Measurements from ENCODE around the gene CIC.
"Not testable (repeated sequence)": the region's sequence is repeated elsewhere in the genome, so short reads cannot be mapped to it uniquely, and the experiment has no call there.

The CIC gene

DNA sequence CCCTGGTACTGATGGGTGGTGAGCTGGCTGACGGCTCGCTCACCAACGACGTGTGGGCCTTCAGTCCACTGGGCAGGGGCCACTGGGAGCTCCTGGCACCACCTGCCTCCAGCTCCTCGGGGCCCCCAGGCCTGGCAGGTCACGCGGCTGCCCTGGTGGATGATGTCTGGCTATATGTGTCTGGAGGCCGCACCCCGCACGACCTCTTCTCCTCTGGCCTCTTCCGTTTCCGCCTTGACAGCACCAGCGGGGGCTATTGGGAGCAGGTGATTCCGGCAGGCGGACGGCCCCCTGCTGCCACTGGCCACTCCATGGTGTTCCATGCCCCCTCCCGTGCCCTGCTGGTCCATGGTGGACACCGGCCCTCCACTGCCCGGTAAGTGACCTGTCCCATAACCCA, 66.9 kb downstream of the CIC start:
- in situ Hi-C loops (cut with HindIII; ENCODE audit: low sequenced_read_pairs): no loop called here

DNA sequence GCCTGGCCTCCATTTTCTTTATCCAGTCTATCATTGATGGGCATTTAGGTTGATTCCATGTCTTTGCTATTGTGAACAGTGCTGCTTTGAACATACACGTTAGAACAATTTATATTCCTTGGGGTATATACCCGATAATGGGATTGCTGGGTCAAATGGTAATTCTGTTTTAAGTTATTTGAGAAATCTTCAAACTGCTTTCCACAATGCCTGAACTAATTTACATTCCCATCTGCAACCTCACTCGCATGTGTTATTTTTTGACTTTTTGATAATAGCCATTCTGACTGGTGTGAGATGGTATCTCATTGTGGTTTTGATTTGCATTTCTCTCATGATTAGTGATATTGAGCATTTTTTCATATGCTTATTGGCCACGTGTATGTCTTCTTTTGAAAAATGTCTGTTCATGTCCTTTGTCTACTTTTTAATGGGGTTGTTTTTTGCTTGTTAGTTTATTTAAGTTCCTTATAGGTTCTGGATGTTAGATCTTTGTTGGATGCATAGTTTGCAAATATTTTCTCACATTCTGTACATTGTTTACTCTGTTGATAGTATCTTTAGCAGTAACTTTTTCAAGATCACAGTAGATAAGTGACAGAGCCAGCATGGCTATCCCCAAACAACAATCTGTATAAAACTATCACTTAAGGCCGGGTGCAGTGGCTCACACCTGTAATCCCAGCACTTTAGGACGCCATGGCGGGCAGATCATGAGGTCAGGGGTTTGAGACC, 70.2 kb downstream of the CIC start:
- DNase-seq (ENCODE audit: low read depth, low spot score); H3K4me3 ChIP-seq (ENCODE audit: low read depth, low read length); in situ Hi-C loops (cut with HindIII; ENCODE audit: low sequenced_read_pairs): not testable (repeated sequence)

More for the DNA sequence above, 66.9 kb downstream of the CIC start:
- no peak overlapping the region for H3K4me3 ChIP-seq (ENCODE audit: low read depth, low read length)
- no peak for DNase-seq (ENCODE audit: low read depth, low spot score)
- TF ChIP-seq, protein P1, sequence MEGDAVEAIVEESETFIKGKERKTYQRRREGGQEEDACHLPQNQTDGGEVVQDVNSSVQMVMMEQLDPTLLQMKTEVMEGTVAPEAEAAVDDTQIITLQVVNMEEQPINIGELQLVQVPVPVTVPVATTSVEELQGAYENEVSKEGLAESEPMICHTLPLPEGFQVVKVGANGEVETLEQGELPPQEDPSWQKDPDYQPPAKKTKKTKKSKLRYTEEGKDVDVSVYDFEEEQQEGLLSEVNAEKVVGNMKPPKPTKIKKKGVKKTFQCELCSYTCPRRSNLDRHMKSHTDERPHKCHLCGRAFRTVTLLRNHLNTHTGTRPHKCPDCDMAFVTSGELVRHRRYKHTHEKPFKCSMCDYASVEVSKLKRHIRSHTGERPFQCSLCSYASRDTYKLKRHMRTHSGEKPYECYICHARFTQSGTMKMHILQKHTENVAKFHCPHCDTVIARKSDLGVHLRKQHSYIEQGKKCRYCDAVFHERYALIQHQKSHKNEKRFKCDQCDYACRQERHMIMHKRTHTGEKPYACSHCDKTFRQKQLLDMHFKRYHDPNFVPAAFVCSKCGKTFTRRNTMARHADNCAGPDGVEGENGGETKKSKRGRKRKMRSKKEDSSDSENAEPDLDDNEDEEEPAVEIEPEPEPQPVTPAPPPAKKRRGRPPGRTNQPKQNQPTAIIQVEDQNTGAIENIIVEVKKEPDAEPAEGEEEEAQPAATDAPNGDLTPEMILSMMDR (IDR thresholded peaks at IDR 0.05; ENCODE audit: low read depth, low read length): no peak

DNA sequence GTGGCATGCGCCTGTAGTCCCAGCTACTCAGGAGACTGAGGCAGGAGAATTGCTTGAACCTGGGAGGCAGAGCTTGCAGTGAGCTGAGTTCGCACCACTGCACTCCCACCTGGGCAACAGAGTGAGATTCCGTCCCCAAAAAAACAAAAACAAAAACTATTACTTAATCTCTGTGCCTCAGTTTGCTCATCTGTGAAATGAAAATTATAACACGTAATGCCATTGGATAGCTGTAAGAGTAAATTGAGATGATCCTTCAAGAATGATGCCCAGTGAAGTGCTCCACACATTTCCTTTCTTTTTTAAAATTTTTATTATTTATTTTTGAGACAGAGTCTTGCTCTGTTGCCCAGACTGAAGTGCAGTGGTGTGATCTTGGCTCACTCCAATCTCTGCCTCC, 70.9 kb downstream of the CIC start:
- in situ Hi-C loops (cut with HindIII; ENCODE audit: low sequenced_read_pairs): not testable (repeated sequence)

DNA sequence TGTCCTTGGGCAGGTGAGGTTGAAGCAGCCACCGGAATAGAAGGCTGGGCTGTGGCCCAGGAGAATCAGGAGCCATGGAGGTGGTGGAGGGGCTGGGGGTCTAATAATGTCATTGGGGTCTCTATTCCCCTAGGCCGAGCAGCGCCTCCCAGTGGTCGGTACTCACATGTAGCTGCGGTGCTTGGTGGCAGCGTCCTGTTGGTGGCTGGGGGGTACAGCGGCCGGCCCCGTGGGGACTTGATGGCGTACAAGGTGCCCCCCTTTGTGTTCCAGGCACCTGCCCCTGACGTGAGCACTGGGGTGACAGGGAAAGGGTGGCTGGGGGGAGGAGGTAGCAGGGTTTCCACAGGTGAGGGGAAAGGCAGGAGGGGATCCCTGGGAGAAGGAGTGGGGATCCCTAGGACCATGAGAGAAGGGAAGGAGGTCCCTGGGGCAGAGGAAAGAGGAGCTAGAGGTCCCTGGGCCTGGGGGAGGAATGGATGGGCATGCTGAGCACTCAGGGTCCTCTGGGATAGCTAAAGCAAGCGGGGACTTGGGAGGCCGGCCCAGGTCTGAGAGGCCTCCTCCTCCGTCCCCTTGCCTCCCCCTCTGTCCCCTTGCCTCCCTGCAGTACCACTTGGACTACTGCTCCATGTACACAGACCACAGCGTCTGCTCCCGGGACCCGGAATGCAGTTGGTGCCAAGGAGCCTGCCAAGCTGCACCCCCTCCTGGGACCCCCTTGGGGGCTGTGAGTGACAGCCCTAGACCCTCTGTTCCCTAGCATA, 74.5 kb downstream of the CIC start:
- in situ Hi-C loops (cut with HindIII; ENCODE audit: low sequenced_read_pairs): no loop called here
- TF ChIP-seq, protein P1 (IDR thresholded peaks at IDR 0.05; ENCODE audit: low read depth, low read length): no peak
- H3K4me3 ChIP-seq (ENCODE audit: low read depth, low read length): no peak overlapping the region
- DNase-seq (ENCODE audit: low read depth, low spot score): no peak

More for the DNA sequence above, 70.9 kb downstream of the CIC start:
- not testable (repeated sequence) for DNase-seq (ENCODE audit: low read depth, low spot score); H3K4me3 ChIP-seq (ENCODE audit: low read depth, low read length)

DNA sequence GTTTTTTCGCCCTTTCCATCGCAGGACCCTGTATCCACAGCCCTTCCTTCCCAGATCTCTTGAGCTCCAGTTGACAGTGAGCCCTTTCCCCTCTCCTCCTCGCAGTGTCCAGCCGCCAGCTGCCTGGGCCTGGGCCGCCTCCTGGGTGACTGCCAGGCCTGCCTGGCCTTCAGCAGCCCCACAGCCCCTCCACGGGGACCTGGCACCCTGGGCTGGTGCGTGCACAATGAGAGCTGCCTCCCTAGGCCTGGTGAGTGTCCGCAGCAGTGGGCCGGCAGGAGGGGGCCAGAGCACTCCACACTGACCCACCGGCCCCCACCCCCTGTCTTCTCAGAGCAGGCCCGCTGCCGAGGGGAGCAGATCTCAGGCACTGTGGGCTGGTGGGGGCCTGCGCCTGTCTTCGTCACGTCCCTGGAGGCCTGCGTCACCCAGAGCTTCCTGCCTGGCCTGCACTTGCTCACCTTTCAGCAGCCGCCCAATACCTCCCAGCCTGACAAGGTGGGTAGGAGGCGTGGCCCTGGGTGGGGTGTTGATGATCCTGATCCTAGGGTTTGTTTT, 75.4 kb downstream of the CIC start:
- DNase-seq (ENCODE audit: low read depth, low spot score): no peak
- no peak overlapping the region for H3K4me3 ChIP-seq (ENCODE audit: low read depth, low read length)
- TF ChIP-seq, protein P1 (IDR thresholded peaks at IDR 0.05; ENCODE audit: low read depth, low read length): no peak
- in situ Hi-C loops (cut with HindIII; ENCODE audit: low sequenced_read_pairs): no loop called here
